HEK293 (cell line): Measurements from ENCODE around the gene NOM1.
A peak's percentile ranks its signal among the peaks of the same experiment; 100 is the strongest.

Experiments used
- BCL11A ChIP-seq: fragments of 450-650 bp; formaldehyde crosslinking; IDR thresholded peaks from 2 replicates; pipeline ENCODE4 v1.5.1; 2016; ENCODE audit warnings: low read depth, missing biosample characterization, missing genetic modification characterization
- EGR2 ChIP-seq: fragments of 450-650 bp; formaldehyde crosslinking; IDR thresholded peaks from 2 replicates; pipeline ENCODE4 v1.5.1; 2016; ENCODE audit warnings: low read depth, missing biosample characterization, missing genetic modification characterization
- GLIS1 ChIP-seq: fragments of 450-650 bp; formaldehyde crosslinking; IDR thresholded peaks from 2 replicates; pipeline ENCODE4 v1.5.1; 2016; ENCODE audit warnings: missing biosample characterization, missing genetic modification characterization
- KLF1 ChIP-seq: fragments of 450-650 bp; formaldehyde crosslinking; IDR thresholded peaks from 2 replicates; pipeline ENCODE4 v1.5.1; 2016; ENCODE audit warnings: missing biosample characterization, missing genetic modification characterization
- OVOL3 ChIP-seq: fragments of 450-650 bp; formaldehyde crosslinking; IDR thresholded peaks from 2 replicates; pipeline ENCODE4 v1.5.1; 2016; ENCODE audit warnings: missing biosample characterization, missing genetic modification characterization
- PRDM2 ChIP-seq: fragments of 450-650 bp; formaldehyde crosslinking; IDR thresholded peaks from 2 replicates; pipeline ENCODE4 v1.5.1; 2016; ENCODE audit warnings: missing biosample characterization, missing genetic modification characterization, borderline replicate concordance
- RBAK ChIP-seq: fragments of 450-650 bp; formaldehyde crosslinking; IDR thresholded peaks from 2 replicates; pipeline ENCODE4 v1.5.1; 2016; ENCODE audit warnings: missing biosample characterization, missing genetic modification characterization
- SALL2 ChIP-seq: fragments of 450-650 bp; formaldehyde crosslinking; IDR thresholded peaks from 2 replicates; pipeline ENCODE4 v1.5.0; 2017; ENCODE audit warnings: missing biosample characterization, mild to moderate bottlenecking, missing genetic modification characterization, borderline replicate concordance
- SETDB1 ChIP-seq: IDR thresholded peaks from one replicate; pipeline ENCODE4 v1.6.1; 2017; ENCODE audit warnings: mild to moderate bottlenecking, low read length, moderate library complexity, mixed read lengths; ENCODE audit not compliant: insufficient read length
- TRIM28 ChIP-seq: IDR thresholded peaks from 2 replicates; pipeline ENCODE4 v1.6.1; 2011; ENCODE audit warnings: low read length, control low read depth, borderline replicate concordance
- YY1 ChIP-seq: fragments of 450-650 bp; formaldehyde crosslinking; IDR thresholded peaks from 2 replicates; pipeline ENCODE4 v1.5.1; 2018; ENCODE audit warnings: missing biosample characterization, missing genetic modification characterization
- ZBTB10 ChIP-seq: fragments of 450-650 bp; formaldehyde crosslinking; IDR thresholded peaks from 2 replicates; pipeline ENCODE4 v1.5.1; 2016; ENCODE audit warnings: missing biosample characterization, missing genetic modification characterization
- ZBTB20 ChIP-seq: fragments of 450-650 bp; formaldehyde crosslinking; IDR thresholded peaks from 2 replicates; pipeline ENCODE4 v1.5.1; 2016; ENCODE audit warnings: missing biosample characterization, missing genetic modification characterization
- ZNF114 ChIP-seq: fragments of 450-650 bp; formaldehyde crosslinking; IDR thresholded peaks from 2 replicates; pipeline ENCODE4 v1.5.0; 2017; ENCODE audit warnings: missing biosample characterization, missing genetic modification characterization
- ZNF138 ChIP-seq: fragments of 450-650 bp; formaldehyde crosslinking; IDR thresholded peaks from 2 replicates; pipeline ENCODE4 v1.5.1; 2016; ENCODE audit warnings: missing biosample characterization, missing genetic modification characterization, borderline replicate concordance
- ZNF155 ChIP-seq: fragments of 450-650 bp; formaldehyde crosslinking; IDR thresholded peaks from 2 replicates; pipeline ENCODE4 v1.5.1; 2016; ENCODE audit warnings: missing biosample characterization, missing genetic modification characterization
- ZNF16 ChIP-seq: fragments of 450-650 bp; formaldehyde crosslinking; IDR thresholded peaks from 2 replicates; pipeline ENCODE4 v1.5.1; 2016; ENCODE audit warnings: low read depth, missing biosample characterization, missing genetic modification characterization
- ZNF202 ChIP-seq: fragments of 450-650 bp; formaldehyde crosslinking; IDR thresholded peaks from 2 replicates; pipeline ENCODE4 v1.5.1; 2016; ENCODE audit warnings: missing biosample characterization, missing genetic modification characterization, borderline replicate concordance
- ZNF214 ChIP-seq: fragments of 450-650 bp; formaldehyde crosslinking; IDR thresholded peaks from 2 replicates; pipeline ENCODE4 v1.5.1; 2017; ENCODE audit warnings: missing biosample characterization, mild to moderate bottlenecking, missing genetic modification characterization, borderline replicate concordance
- ZNF266 ChIP-seq: fragments of 450-650 bp; formaldehyde crosslinking; IDR thresholded peaks from 2 replicates; pipeline ENCODE4 v1.5.1; 2016; ENCODE audit warnings: missing biosample characterization, missing genetic modification characterization, low read depth
- ZNF324 ChIP-seq: fragments of 450-650 bp; formaldehyde crosslinking; IDR thresholded peaks from 2 replicates; pipeline ENCODE4 v1.5.1; 2016; ENCODE audit warnings: missing biosample characterization, missing genetic modification characterization
- ZNF335 ChIP-seq: fragments of 450-650 bp; formaldehyde crosslinking; conservative IDR thresholded peaks from 2 replicates; pipeline ENCODE4 v1.5.1; 2016; ENCODE audit warnings: missing biosample characterization, missing genetic modification characterization
- ZNF404 ChIP-seq: fragments of 450-650 bp; formaldehyde crosslinking; IDR thresholded peaks from 2 replicates; pipeline ENCODE4 v1.5.1; 2017; ENCODE audit warnings: missing biosample characterization, missing genetic modification characterization
- ZNF416 ChIP-seq: fragments of 450-650 bp; formaldehyde crosslinking; IDR thresholded peaks from 2 replicates; pipeline ENCODE4 v1.5.1; 2016; ENCODE audit warnings: missing biosample characterization, missing genetic modification characterization
- ZNF423 ChIP-seq: fragments of 450-650 bp; formaldehyde crosslinking; IDR thresholded peaks from 2 replicates; pipeline ENCODE4 v1.5.1; 2016; ENCODE audit warnings: missing biosample characterization, missing genetic modification characterization
- ZNF426 ChIP-seq: fragments of 450-650 bp; formaldehyde crosslinking; IDR thresholded peaks from 2 replicates; pipeline ENCODE4 v1.5.1; 2017; ENCODE audit warnings: missing biosample characterization, missing genetic modification characterization, mild to moderate bottlenecking, inconsistent platforms, moderate library complexity
- ZNF521 ChIP-seq: fragments of 450-650 bp; formaldehyde crosslinking; IDR thresholded peaks from 2 replicates; pipeline ENCODE4 v1.5.1; 2017; ENCODE audit warnings: missing biosample characterization, mild to moderate bottlenecking, missing genetic modification characterization
- ZNF529 ChIP-seq: fragments of 450-650 bp; formaldehyde crosslinking; IDR thresholded peaks from 2 replicates; pipeline ENCODE4 v1.5.1; 2017; ENCODE audit warnings: missing genetic modification characterization, missing biosample characterization; ENCODE audit not compliant: insufficient replicate concordance
- ZNF585B ChIP-seq: fragments of 450-650 bp; formaldehyde crosslinking; IDR thresholded peaks from 2 replicates; pipeline ENCODE4 v1.5.1; 2016; ENCODE audit warnings: missing biosample characterization, missing genetic modification characterization
- ZNF664 ChIP-seq: fragments of 450-650 bp; formaldehyde crosslinking; IDR thresholded peaks from 2 replicates; pipeline ENCODE4 v1.5.1; 2016; ENCODE audit warnings: missing biosample characterization, missing genetic modification characterization
- ZNF692 ChIP-seq: fragments of 450-650 bp; formaldehyde crosslinking; IDR thresholded peaks from 2 replicates; pipeline ENCODE4 v1.5.1; 2016; ENCODE audit warnings: missing biosample characterization, missing genetic modification characterization
- ZXDB ChIP-seq: fragments of 450-650 bp; formaldehyde crosslinking; IDR thresholded peaks from 2 replicates; pipeline ENCODE4 v1.5.1; 2016; ENCODE audit warnings: missing biosample characterization, missing genetic modification characterization

NOM1 gene

GRCh38 chr7:157003756-157004520, 54.4 kb downstream of the NOM1 start (continued):
- TF ChIP-seq PRDM2 (tag by site-specific recombination): no peak
- no peak for TF ChIP-seq YY1 (tag by site-specific recombination)
- TF ChIP-seq ZNF521 (tag by site-specific recombination): no peak
- peak; percentile 97 for TF ChIP-seq KLF1 (tag by site-specific recombination)
- TF ChIP-seq SETDB1: peak; percentile 54
- TF ChIP-seq ZBTB10 (tag by site-specific recombination): no peak
- no peak for TF ChIP-seq ZNF266 (tag by site-specific recombination)
- TF ChIP-seq ZNF16: no peak
- TF ChIP-seq OVOL3 (tag by site-specific recombination): no peak
- no peak for TF ChIP-seq ZNF529 (tag by site-specific recombination)
- no peak for TF ChIP-seq ZNF692 (tag by site-specific recombination)
- peak; percentile 93 for TF ChIP-seq ZNF423 (tag by site-specific recombination)
- no peak for TF ChIP-seq TRIM28
- TF ChIP-seq ZNF404: no peak
- TF ChIP-seq ZBTB20 (tag by site-specific recombination): peak; percentile 64
- no peak for TF ChIP-seq ZNF664 (tag by site-specific recombination)
- no peak; the same call in 1 of the 2 replicates for TF ChIP-seq ZNF324 (tag by site-specific recombination)
- no peak for TF ChIP-seq ZNF214 (tag by site-specific recombination)
- no peak for TF ChIP-seq EGR2 (tag by site-specific recombination)
- no peak for TF ChIP-seq ZNF114 (tag by site-specific recombination)
- TF ChIP-seq ZNF585B: no peak
- TF ChIP-seq ZNF138 (tag by site-specific recombination): no peak
- peak; percentile 10; the same call in 1 of the 2 replicates for TF ChIP-seq GLIS1 (tag by site-specific recombination)
- no peak for TF ChIP-seq RBAK (tag by site-specific recombination)
- TF ChIP-seq ZXDB (tag by site-specific recombination): no peak
- TF ChIP-seq ZNF202: peak; percentile 86
- TF ChIP-seq BCL11A: no peak
- TF ChIP-seq ZNF155: no peak
- TF ChIP-seq ZNF426: no peak
- no peak for TF ChIP-seq SALL2 (tag by site-specific recombination)
- TF ChIP-seq ZNF335: no peak
- no peak for TF ChIP-seq ZNF416 (tag by site-specific recombination)
